ENCODE measurements around the gene FSD1. TPM values are rescaled to one million over a fixed set of nuclear protein-coding genes. Genes with fewer than 3 reads are reported as not detected.

Gene FSD1
- total and polyA plus RNA-seq, 10 of the 15 experiments (the other 5 are each of a cell fraction or from before 2014, with no cell fraction given): 0.15 to 5.1 (median 4.0) TPM; not detected in 1

DNA sequence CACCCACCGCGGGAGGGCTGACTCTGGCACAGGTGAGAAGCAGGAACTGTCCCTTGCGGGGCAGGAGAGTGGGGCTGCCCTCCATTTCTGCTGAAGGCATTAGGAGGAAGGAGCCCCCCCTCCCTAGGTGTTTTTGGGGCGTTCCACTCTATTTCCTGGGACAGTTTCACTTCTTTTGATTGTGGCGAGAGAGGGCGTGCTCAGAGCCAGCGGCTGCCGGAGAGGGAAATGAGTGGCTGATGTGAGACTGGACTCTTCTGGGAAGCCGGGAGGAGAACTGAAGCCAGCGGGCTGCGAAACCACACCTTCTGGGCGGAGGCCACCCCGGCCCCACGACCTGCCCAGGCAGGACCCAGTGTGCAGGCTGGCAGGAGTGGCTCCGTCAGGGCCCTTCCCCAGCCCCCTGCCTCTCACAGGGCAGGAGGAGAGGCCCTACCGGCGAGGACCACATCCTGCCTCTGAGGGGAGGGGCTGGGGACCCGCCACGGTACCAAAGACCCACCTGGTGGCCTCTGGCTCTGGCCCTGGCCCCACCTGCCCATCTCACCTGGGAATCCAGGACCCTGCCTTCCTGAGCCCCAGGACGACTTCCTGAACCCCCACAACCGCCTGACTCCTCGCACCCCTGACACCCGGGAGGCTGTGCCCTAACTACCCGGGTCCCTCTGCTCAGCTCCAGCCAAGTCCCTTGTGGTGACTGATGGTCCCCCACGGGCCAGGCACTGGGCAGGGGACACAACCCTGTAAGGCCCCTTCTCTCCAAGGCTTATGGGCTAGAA is 64.9 kb downstream of the FSD1 start (continued):
- TF ChIP-seq, protein P1, sequence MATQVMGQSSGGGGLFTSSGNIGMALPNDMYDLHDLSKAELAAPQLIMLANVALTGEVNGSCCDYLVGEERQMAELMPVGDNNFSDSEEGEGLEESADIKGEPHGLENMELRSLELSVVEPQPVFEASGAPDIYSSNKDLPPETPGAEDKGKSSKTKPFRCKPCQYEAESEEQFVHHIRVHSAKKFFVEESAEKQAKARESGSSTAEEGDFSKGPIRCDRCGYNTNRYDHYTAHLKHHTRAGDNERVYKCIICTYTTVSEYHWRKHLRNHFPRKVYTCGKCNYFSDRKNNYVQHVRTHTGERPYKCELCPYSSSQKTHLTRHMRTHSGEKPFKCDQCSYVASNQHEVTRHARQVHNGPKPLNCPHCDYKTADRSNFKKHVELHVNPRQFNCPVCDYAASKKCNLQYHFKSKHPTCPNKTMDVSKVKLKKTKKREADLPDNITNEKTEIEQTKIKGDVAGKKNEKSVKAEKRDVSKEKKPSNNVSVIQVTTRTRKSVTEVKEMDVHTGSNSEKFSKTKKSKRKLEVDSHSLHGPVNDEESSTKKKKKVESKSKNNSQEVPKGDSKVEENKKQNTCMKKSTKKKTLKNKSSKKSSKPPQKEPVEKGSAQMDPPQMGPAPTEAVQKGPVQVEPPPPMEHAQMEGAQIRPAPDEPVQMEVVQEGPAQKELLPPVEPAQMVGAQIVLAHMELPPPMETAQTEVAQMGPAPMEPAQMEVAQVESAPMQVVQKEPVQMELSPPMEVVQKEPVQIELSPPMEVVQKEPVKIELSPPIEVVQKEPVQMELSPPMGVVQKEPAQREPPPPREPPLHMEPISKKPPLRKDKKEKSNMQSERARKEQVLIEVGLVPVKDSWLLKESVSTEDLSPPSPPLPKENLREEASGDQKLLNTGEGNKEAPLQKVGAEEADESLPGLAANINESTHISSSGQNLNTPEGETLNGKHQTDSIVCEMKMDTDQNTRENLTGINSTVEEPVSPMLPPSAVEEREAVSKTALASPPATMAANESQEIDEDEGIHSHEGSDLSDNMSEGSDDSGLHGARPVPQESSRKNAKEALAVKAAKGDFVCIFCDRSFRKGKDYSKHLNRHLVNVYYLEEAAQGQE (IDR thresholded peaks at IDR 0.05; ENCODE audit: low read depth, low read length): no peak
- TF ChIP-seq PAX8 (IDR thresholded peaks at IDR 0.05) (no peak), RUNX3 (IDR thresholded peaks at IDR 0.05; ENCODE audit: low read length) (peak; percentile 77), POLR2AphosphoS5 (IDR thresholded peaks at IDR 0.05; ENCODE audit: low read length) (no peak), SUPT20H (IDR thresholded peaks at IDR 0.05; ENCODE audit: borderline replicate concordance, control insufficient read depth, low read depth, low read length) (no peak), IRF5 (IDR thresholded peaks at IDR 0.05; ENCODE audit: borderline replicate concordance) (no peak), E2F8 (IDR thresholded peaks at IDR 0.05; ENCODE audit: low read depth, partially characterized antibody) (no peak), MEF2A (IDR thresholded peaks at IDR 0.05; ENCODE audit: insufficient read depth, low read depth, low read length) (0 out of 2 replicates have a peak, but pooled peaks have one; percentile 26), KLF5 (IDR thresholded peaks at IDR 0.05; ENCODE audit: partially characterized antibody) (no peak), CBFB (IDR thresholded peaks at IDR 0.05; ENCODE audit: low read depth) (peak; percentile 54; the same call in 1 of the 2 replicates)
- TF ChIP-seq, protein P2, sequence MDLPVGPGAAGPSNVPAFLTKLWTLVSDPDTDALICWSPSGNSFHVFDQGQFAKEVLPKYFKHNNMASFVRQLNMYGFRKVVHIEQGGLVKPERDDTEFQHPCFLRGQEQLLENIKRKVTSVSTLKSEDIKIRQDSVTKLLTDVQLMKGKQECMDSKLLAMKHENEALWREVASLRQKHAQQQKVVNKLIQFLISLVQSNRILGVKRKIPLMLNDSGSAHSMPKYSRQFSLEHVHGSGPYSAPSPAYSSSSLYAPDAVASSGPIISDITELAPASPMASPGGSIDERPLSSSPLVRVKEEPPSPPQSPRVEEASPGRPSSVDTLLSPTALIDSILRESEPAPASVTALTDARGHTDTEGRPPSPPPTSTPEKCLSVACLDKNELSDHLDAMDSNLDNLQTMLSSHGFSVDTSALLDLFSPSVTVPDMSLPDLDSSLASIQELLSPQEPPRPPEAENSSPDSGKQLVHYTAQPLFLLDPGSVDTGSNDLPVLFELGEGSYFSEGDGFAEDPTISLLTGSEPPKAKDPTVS (IDR thresholded peaks at IDR 0.05; ENCODE audit: low read depth, low read length): no peak
- TF ChIP-seq, protein P3, sequence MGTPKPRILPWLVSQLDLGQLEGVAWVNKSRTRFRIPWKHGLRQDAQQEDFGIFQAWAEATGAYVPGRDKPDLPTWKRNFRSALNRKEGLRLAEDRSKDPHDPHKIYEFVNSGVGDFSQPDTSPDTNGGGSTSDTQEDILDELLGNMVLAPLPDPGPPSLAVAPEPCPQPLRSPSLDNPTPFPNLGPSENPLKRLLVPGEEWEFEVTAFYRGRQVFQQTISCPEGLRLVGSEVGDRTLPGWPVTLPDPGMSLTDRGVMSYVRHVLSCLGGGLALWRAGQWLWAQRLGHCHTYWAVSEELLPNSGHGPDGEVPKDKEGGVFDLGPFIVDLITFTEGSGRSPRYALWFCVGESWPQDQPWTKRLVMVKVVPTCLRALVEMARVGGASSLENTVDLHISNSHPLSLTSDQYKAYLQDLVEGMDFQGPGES (IDR thresholded peaks at IDR 0.05): no peak
- TF ChIP-seq, protein P4, sequence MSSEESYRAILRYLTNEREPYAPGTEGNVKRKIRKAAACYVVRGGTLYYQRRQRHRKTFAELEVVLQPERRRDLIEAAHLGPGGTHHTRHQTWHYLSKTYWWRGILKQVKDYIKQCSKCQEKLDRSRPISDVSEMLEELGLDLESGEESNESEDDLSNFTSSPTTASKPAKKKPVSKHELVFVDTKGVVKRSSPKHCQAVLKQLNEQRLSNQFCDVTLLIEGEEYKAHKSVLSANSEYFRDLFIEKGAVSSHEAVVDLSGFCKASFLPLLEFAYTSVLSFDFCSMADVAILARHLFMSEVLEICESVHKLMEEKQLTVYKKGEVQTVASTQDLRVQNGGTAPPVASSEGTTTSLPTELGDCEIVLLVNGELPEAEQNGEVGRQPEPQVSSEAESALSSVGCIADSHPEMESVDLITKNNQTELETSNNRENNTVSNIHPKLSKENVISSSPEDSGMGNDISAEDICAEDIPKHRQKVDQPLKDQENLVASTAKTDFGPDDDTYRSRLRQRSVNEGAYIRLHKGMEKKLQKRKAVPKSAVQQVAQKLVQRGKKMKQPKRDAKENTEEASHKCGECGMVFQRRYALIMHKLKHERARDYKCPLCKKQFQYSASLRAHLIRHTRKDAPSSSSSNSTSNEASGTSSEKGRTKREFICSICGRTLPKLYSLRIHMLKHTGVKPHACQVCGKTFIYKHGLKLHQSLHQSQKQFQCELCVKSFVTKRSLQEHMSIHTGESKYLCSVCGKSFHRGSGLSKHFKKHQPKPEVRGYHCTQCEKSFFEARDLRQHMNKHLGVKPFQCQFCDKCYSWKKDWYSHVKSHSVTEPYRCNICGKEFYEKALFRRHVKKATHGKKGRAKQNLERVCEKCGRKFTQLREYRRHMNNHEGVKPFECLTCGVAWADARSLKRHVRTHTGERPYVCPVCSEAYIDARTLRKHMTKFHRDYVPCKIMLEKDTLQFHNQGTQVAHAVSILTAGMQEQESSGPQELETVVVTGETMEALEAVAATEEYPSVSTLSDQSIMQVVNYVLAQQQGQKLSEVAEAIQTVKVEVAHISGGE (CRISPR knock-in tag; IDR thresholded peaks at IDR 0.05): no peak
- TF ChIP-seq, protein P5, sequence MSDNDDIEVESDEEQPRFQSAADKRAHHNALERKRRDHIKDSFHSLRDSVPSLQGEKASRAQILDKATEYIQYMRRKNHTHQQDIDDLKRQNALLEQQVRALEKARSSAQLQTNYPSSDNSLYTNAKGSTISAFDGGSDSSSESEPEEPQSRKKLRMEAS (IDR thresholded peaks at IDR 0.05; ENCODE audit: low read depth, low read length): no peak
